Dermis microvascular lymphatic vessel endothelial cell (primary cell): ENCODE data around the gene C19orf25. TPM values are rescaled to one million over a fixed set of nuclear protein-coding genes. Genes with fewer than 3 reads are reported as not detected.
A peak's percentile ranks its signal among the peaks of the same experiment; 100 is the strongest.
"Not testable (repeated sequence)": the region's sequence is repeated elsewhere in the genome, so short reads cannot be mapped to it uniquely, and the experiment has no call there.

Experiments used
- DNase-seq, 2 donors: peaks; one replicate each; pipeline versions ENCODE4 v3.0.0 to v3.0.0-alpha.2; 2010; ENCODE audit warnings: low read depth in 2 of 2
- total RNA-seq: library from RNA; depleted of rRNA; stranded (reverse); fragments of >200 nt; gene quantifications from 2 replicates; pipeline ENCODE4 v1.2.1, GENCODE V29; 2014

Gene C19orf25
- total RNA-seq, 1 donor from 2014 or later = 15.4 TPM

DNA sequence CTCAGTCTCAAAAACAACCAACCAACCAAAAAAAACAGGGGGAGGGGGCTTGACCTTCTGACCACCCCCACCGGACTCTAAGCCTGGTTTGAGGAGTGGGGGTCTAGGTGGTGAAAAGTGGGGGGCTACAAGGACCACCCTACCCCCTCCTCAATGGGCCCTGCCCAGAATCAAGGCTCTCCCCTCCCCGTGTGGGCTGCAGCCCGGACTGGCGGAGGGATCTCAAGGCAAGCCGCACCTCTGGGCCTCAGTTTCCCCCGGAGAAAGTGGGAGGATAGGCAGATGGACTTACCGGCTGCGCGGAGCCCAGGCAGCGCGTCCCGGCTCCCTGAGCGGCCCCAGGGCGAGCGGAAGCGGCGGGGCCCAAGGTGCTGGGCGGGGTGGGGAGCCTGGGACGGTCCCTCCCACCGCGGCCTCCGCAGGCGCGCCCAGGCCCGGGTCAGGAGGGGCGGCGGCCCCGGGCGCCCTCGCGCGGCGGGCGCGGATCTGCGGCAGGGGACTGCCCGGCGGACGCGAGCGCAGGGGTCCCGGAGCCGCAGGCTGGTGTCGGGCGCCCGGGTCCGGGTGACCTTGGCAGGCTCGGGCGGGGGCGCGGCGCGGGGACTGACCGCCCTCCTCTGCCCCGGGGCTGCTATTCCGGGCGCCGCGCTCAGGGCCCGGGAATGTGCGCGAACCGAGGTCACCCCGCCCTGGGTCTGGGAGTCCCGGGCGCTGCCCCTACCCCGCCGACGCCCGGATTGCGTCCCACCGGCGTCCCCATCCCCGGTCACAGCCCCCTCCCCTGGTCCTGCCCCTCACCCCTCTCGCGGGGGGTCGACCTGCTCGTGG is 33.9 kb upstream of the C19orf25 start, which contains the start of gene ADAMTSL5:
Gene ADAMTSL5, minus strand, starts transcription at position 349 of the 828 bp plus-strand sequence. CDS start 2,076 bp downstream, outside the sequence.
- no peak for DNase-seq

DNA sequence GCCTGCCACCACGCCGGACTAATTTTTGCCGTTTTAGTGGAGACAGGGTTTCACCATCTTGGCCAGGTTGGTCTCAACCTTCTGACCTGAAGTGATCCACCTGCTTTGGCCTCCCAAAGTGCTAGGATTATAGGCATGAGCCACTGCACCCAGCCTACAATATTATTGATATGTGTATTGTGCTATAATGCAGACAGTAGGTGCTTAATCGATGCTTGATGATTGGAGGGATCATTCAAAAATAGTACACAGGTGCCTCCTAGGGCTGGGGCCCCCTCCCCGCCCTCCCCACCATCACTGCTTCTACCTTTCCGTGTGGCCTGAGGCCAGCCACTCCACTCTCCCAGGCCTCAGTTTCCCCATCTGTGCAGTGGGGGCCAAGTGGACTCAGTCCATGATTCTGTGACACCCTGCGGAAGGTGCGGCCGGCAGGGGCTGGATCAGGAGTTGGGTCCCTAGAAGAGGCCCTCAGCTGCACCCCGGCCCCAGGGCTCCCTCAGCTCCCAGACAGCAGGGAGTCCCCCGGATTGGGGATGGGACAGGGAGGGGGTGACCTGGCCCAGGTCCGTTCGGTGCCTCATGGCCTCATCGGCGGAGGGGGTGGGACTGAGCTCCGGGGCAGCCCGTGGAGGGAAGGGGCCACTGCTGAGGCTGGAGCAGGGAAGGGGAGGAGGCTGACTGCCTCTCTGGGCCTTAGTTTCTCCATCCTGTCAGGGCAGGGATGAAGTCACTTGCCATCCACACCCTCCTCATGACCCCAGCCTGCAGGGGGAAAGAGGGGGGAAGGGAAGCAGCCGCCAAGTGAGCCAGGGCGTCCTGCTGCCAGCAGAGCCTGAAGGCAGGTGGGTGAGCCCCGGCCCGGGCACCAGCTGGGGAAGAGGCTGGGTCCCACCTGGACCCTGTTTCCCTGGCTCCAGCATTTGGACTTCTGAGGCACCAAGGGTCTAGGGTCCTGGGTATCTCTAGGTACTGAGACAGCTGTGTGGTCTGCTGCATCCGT is 32.6 kb upstream of the C19orf25 start:
- DNase-seq = no peak

DNA sequence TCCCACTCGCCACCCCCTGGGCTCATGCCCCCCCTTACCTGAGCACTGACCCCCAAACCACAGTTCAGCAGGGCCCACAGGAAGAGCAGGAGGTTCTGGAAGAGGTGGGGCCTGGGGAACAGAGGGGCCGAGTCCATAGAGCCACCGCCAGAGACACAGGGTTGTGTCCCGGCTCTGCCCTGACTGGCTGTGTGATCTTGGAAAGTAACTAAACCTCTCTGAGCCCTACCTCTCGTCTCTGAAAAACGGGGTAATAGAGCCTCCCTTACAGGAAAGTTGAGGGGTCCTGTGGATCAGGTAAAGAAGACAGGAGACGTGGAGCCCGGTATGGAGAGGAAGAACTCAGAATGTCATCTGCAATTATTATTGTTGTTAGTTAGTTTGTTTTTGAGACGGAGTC is 31.8 kb upstream of the C19orf25 start:
- DNase-seq = no peak

DNA sequence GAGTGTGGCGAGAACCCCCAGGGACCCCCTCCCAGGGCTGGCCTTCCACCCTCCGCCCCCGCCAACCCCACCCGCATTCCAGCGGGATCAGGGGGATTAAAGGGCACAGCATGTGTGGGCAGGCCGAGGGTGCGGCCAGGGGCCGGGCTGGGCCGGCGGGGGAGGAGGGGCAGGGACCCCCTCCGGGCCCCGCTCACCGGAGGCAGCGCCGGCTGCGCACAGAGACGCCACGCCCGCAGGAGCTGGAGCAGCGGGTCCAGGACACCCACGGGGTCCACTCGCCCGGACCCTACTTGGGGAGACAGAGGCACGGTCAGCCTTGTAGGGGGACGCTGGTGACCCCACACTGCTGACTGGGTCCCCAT is 31.4 kb upstream of the C19orf25 start:
- no peak for DNase-seq

DNA sequence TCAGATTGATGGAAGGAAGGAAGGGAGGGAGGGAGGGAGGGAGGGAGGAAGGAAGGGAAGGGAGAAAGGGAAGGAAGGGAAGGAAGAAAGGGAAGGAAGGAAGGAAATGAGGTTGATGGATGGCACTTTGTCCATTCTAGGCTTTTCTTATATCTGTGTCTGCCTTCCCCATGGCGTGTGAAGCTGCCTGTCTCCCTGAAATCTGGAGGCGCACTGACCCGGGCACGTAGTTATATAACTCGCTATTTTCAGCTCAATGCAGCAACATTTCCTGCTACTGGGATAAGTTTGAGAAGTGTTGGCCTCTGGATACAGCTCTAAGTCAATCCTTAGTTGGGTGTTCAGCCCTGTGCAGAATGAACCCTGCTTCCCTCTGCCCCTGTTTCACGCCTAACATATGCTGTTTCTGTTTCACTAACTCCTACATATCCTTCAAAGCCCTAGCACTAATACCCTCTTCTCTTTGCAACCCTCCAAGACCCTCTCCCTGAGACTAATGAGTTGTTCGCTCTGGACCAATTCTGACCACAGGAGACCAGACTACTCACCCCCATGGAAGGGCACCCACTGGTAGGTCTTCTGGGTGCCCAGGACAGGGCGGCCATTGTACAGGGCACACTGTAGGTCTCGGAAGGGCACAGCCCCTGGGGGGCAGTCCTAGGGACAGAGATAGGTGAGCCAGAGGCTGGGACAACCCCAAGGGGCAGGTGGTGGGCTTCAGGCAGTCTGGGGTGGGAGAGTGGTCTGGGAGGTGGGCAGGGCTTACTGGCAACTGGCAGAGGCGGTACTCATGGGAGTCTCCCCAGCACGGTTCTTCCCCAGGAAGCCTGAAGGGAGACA is 30.8 kb upstream of the C19orf25 start:
- no peak for DNase-seq

DNA sequence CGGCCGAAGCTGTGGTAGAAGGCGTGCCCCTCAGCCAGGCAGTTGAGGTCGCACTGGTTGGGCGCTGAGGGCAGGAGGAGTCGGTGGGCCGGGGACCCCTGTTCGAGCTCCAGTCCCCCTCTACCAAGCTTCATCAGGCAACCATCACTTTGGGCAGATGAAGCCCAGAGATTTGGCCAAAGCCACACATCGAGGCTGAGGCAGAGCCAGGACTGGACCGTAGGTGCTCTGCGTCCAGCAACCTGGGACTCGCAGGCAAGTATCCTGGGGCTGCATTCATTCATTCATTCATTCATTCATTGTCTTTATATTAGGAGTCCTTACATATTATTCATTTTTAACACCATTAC is 29.5 kb upstream of the C19orf25 start:
- no peak for DNase-seq

DNA sequence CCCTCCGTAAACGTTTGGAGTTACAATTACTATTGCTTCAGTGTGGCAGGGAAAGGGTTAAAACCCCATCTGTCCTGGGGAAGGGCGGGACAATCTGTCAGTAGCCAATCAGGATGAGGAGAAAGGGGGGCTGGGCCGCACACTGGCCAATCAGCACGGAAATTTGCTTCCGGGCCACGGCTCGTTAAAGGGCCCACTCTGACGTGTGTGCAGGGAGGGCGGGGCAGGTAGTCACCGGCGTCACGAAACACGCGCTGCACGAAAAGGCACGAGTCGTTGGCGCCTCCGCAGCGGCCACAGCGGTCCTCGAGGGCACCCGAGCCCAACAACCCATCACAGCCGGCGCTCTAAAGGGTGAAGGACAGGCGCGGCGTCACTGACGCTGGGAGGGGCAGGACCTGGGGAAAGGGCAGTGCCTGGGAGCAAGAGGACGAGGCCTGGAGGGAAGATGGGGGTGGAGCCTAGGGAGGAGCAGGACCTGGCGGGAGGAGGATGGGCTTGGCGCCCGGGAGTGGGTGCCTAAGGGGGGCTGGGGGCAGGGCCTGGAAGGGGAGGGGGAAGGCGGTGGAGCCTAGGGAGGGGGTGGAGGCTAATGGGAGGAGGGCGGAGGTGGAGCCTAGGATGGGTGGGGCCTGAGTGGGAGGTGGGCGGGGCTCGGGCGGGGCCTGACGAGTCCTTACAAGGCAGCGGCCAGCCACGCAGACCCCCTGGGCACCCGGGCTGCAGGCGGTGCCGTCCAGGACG is 28.9 kb upstream of the C19orf25 start:
- DNase-seq = peak; percentile 85 to 92

DNA sequence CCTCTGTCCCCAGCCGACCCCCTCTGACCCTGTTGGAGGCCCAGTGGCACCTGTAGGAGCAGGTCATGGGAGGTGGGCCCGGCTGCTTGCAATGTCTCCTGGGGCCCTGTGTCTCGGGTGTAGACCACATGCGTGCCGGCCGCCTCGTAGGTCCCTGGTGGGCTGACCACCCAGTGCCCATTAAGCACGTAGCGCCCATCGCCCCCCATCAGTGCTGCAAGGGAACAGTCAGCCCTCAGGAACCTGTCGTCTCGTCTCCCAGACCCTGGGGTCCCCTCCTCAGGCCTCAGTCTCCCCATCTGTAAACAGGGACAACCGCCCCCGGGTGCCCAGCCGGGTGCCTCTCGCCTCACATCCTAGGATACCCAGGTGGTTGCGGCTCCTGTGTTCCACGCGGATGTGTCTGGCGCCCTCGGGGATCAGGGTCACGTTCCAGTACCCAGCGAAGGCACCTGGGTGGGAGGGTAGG is 28.2 kb upstream of the C19orf25 start:
- DNase-seq = no peak

DNA sequence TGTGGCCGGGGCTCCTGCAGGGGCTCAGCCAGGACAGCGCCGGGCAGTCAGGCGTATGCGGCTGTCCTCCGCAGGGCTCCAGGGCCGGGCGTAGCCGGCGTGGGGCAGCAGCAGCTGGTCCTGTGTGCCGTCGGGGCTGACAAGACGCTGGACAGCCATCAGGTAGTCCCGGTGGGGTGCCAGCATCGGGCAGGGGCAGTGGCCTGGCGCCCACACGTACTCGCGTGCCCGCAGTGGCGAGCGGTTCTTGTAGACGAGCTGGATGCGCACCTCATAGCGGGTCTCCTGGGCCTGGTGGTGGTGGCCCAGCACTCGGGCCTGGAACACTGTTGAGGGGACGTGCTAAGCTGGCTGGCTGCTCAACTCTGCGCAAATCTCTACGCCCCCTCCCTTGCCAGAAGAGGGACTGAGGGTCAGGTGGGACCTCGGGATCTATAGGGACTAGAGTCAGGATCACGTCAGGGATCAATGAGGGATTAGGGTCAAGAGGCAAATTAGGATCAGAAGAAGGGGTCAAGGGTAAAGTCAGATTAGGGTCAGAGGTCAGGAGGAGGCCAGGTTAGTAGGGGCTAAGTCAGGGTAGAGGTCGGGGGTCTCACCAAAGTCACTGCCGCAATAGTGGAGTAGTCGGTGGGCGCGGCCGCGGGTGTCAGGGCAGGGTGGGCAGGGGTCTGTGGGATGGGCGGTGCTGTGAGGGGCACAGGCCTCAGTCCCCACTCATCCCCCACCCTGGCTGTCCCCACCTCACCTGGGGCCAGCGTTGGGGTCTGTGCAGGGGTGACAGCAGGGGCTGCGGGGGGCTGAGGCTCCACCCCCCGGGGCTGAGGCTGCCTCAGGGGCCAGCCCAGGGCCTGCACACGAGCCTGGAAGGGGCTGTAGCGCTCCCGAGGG is 27.2 kb upstream of the C19orf25 start:
- no peak for DNase-seq

DNA sequence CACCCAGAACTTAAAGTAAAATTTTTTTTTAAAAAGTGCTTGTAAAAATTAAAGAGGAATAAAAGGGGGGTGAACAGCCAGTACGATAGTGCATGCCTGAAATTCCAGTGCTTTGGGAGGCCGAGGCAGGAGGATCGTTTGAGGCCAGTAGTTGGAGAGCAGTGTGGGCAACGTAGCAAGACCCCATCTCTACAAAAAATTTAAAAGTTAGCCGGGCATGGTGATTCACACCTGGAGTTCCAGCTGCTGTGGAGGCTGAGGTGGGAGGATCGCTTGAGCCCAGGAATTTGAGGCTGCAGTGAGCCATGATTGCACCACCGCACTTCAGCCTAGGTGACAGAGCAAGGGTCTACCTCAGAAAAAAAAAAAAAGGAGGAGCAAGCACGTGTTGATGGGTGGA is 26.0 kb upstream of the C19orf25 start:
- no peak for DNase-seq

DNA sequence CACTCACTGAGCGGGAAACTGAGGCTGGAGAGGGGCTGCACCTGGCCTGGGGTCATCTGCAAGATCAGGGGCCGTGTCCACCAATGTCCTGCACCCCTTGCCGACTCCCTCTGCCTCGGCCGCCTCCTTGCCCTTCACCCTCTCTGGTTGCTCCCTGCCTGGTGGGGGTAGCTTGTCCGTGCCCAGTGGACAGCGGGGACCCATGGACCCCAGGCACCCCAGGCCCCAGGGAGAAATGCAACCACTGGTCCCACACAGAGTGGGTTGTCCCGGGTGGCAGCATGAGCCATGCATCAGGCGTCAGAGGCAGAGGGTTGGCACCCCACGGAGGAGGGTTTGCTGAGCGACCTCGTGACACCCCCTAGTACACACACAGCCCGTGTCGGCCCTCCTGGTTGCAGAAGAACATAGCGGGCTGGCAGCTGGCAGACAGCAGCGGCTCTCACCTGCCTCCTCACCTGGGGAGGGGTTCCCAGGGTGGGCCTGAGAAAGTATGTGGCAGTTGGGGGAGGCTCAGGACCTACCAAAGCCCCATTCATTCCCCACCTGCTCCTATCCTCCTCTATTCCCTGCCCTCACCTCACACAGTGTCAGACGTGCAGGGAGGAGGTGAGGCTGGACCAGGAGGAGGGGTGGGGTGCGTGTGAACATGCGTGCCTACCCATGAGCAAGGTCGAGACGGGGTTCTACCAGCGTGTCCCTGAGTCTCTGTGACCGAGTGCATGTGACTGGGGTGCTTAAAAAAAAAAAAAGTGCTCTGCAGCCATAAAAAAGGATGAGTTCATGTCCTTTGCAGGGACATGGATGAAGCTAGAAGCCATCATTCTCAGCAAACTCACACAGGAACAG is 25.1 kb upstream of the C19orf25 start:
- no peak for DNase-seq

DNA sequence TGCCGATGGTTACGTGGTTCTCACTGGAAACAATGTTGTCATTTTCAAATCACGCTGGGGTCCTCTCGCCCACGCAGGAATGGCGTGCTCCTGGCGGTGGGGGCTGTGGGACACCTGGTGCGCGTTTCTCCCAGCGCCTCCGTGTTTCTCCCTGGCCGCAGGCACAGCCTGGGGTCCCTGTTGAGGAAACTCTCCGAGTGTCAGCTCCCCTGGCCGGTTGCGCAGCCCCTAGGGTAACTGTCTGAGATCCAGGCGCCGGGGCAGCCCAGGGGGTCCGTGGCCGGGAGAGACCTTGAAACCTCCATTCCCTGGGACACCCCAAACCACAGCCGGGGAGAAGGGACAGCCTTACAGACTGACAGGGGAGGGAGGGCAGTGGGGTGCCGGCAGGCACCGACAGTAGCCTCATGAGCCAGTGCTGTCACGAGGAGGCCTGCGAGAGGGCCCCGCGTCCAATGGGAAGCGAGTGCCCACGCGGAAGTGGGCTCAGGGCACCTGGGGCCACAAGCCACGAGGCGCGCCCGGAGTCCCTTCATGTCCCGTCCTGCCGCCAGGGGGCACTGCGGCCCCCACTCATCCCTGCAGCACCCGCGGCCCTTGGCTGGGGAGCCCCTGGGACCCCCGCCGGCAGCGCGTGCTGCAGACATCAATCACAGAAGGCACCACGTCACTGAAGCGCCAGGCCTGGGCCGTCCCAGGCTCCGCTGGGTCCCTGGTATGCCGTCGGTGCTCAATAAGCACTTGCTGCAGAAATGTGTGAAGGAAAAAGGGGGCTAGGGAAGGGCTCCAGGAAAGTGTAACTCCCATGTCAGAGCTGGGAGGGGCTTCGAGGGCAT is 24.3 kb upstream of the C19orf25 start:
- peak in 1 of 2 donors; percentile 33 for DNase-seq

DNA sequence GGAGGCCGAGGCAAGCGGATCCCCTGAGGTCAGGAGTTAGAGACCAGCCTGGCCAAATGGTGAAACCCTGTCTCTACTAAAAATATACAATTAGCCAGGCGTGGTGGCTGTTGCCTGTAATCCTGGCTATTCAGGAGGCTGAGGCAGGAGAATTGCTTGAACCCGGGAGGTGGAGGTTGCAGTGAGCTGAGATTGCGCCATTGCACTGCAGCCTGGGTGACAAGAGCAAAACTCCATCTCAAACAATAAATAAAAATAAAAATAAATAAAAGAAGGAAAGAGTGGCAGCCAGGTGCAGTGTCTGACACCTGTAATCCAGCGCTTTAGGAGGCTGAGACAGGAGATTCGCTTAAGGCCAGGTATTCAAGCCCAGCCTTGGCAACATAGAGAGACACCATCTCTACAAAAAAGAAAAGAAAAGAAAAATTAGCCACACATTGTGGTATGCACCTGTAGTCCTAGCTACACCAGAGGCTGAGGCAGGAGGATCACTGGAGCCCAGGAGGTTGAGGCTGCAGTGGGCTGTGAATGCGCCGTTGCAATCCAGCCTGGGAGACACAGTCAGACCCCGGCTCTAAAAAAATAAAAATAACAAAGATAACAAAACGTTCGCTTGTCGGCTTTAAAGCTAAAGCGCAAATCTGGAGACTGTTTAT is 23.5 kb upstream of the C19orf25 start:
- DNase-seq = no peak

DNA sequence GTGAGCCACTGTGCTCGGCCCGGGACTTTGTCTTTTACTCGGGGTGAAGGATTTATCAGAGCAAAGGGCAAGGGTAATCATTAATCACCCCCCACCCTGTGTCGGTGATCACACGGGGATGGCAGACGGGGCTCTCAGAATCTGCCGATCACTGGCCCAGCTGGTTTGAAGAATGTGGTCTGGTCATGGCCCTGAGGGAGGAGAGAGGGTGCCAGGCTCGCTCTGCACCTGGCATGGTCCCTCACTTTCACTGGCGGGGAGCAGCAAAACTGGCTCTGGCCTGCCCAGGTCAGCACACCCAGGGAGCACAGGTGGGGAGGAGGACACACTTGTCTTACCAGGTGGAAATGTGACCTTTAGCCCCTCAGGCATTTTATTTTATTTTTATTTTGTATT is 22.2 kb upstream of the C19orf25 start:
- DNase-seq = no peak

DNA sequence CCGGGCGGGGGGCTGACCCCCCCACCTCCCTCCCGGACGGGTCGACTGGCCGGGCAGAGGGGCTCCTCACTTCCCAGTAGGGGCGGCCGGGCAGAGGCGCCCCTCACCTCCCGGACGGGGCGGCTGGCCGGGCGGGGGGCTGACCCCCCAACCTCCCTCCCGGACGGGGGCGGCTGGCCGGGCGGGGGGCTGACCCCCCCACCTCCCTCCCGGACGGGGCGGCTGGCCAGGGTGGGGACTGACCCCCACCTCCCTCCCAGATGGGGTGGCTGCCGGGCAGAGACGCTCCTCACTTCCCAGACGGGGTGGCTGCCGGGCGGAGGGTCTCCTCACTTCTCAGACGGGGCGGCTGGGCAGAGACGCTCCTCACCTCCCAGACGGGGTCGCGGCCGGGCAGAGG is 20.2 kb upstream of the C19orf25 start:
- DNase-seq = not testable (repeated sequence)

DNA sequence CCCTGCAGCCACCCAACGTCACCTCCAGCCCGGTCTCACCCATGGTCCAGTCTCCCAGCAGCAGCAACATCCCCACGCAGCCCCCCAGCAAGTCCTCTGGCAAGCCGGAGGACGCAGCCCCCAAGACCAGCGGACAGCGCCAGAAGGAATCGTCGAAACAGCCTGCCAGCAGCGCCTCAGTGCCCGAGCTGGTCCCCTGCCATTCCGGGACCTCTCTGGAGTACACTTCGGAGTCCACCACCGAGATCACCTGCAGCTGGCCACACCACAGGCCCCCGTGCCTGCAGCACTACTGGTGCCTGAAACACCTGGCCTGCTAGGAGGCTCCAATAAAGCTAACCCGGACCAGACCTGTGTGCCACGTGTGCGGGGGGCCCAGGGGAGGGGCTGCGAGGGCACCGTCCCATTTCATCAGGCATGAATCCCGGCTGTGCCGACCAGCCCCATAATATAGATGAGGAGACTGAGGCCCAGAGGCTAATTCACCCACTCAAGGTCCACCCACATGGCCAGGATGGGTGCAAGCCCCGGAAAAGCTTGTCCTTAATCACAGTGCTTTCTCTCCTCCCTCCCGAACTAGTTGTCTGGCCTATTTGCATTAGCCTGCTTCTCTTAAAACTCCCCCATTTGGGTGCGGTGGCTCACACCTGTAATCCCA is 18.7 kb upstream of the C19orf25 start:
- no peak for DNase-seq
